HepG2 (cell line): Measurements from ENCODE around the gene YIF1A. TPM values are rescaled to one million over a fixed set of nuclear protein-coding genes. Genes with fewer than 3 reads are reported as not detected.

Experiments
- ATAC-seq: fragments of 200-7000 bp; cut with Tn5 transposase; 3 replicates; pipeline ENCODE4 v1.9.1; 2020; ENCODE audit warnings: mild to moderate bottlenecking, moderate library complexity
- BruUV-seq: library from RNA; stranded (reverse); fragments of 400-500 nt; replicated peaks from 2 replicates; lab custom pipeline; 2021; lab: Mats Ljungman, UMichigan
- CTCF ChIA-PET: fragments of 300-600 bp; formaldehyde crosslinking; extraction: SDS; loops from one replicate; lab custom pipeline; 2021; ENCODE audit warnings: low total read pairs, inconsistent platforms, low intra/inter-chr PET ratio; lab: Yijun Ruan, JAX
- POLR2A ChIA-PET: fragments of 350-600 bp; sonication (Branson Sonifier 250); formaldehyde crosslinking; loops from one replicate; lab custom pipeline; 2020; ENCODE audit warnings: antibody characterized with exemption, inconsistent platforms; lab: Yijun Ruan, JAX
- DNase-seq: peaks from one replicate; pipeline ENCODE4 v3.0.0-alpha.2; 2015; ENCODE audit warnings: low spot score
- FAIRE-seq: peaks from 3 replicates; lab custom pipeline; 2011; peaks lifted over from hg19 to GRCh38; lab: Jason Lieb, UNC
- H2AFZ ChIP-seq: one replicate; pipeline ENCODE4 v1.6.1; 2011; ENCODE audit warnings: low read length, inconsistent platforms
- H3K27ac ChIP-seq: fragments of 300-600 bp; 3 replicates; pipeline ENCODE4 v1.8.0; 2011; ENCODE audit warnings: mixed run types, mild to moderate bottlenecking, mixed read lengths, low read length, inconsistent platforms; ENCODE audit not compliant: insufficient read depth; ENCODE audit errors: extremely low read length
- H3K27me3 ChIP-seq, 2 experiments: fragments of 200-600 bp in 1 of 2; 2 replicates in 1 of 2; 3 replicates in 1 of 2; pipeline versions ENCODE4 v1.6.0 to v1.8.0; 2011; ENCODE audit warnings: low read length in 2 of 2, mild to moderate bottlenecking in 2 of 2, moderate library complexity in 2 of 2, inconsistent platforms in 1 of 2; ENCODE audit not compliant: insufficient read depth in 2 of 2, control insufficient read depth in 1 of 2
- H3K36me3 ChIP-seq, 2 experiments: fragments of 200-600 bp in 1 of 2; replicated peaks in 1 of 2; 2 replicates in 1 of 2; 3 replicates in 1 of 2; pipeline versions ENCODE4 v1.5.1 to v1.8.0; 2011; ENCODE audit warnings: low read length in 2 of 2, inconsistent platforms in 1 of 2; ENCODE audit not compliant: insufficient read depth in 2 of 2, control insufficient read depth in 1 of 2
- H3K4me1 ChIP-seq: 2 replicates; pipeline ENCODE4 v1.5.1; 2012; ENCODE audit warnings: low read length, inconsistent platforms; ENCODE audit not compliant: insufficient read depth
- H3K4me2 ChIP-seq: 2 replicates; pipeline ENCODE4 v1.6.0; 2011; ENCODE audit warnings: low read depth, low read length, inconsistent platforms
- H3K4me3 ChIP-seq, 3 experiments: fragments of 200-600 bp in 1 of 3; sonication (generic), shearing (Covaris generic) in 1 of 3; replicated peaks in 1 of 3; 2 replicates each; pipeline ENCODE4 v1.5.1; 2011 to 2016; ENCODE audit warnings: low read length in 3 of 3, inconsistent platforms in 2 of 3, low read depth in 2 of 3, mild to moderate bottlenecking in 2 of 3, control low read depth in 1 of 3, mixed read lengths in 1 of 3; ENCODE audit not compliant: insufficient read depth in 1 of 3
- H3K79me2 ChIP-seq: one replicate; pipeline ENCODE4 v1.6.1; 2011; ENCODE audit warnings: low read length, inconsistent platforms; ENCODE audit not compliant: insufficient read depth
- H3K9ac ChIP-seq: 2 replicates; pipeline ENCODE4 v1.6.0; 2011; ENCODE audit warnings: mild to moderate bottlenecking, low read depth, low read length, inconsistent platforms; ENCODE audit not compliant: insufficient read depth
- H3K9me3 ChIP-seq: 2 replicates; pipeline ENCODE4 v1.5.1; 2012; ENCODE audit warnings: mild to moderate bottlenecking, low read length
- H4K20me1 ChIP-seq: 2 replicates; pipeline ENCODE4 v1.6.0; 2011; ENCODE audit warnings: inconsistent platforms, mild to moderate bottlenecking, low read length, moderate library complexity; ENCODE audit not compliant: insufficient read depth
- ATF5 ChIP-seq: sonication (generic); formaldehyde crosslinking; IDR thresholded peaks from 2 replicates; pipeline ENCODE4 v1.4.0; 2020; ENCODE audit warnings: mild to moderate bottlenecking, low read depth, missing genetic modification reagents
- CREB1 ChIP-seq, 2 experiments: fragments of 450-650 bp in 1 of 2; IDR thresholded peaks; 2 replicates each; pipeline ENCODE4 v1.6.1; 2016 to 2017; ENCODE audit warnings: control low read depth in 1 of 2, mild to moderate bottlenecking in 1 of 2, missing compliant biosample characterization in 1 of 2, missing genetic modification characterization in 1 of 2
- GABPB1 ChIP-seq: IDR thresholded peaks from 2 replicates; pipeline ENCODE4 v1.6.1; 2016; ENCODE audit warnings: mild to moderate bottlenecking, missing genetic modification reagents, moderate library complexity, missing compliant biosample characterization
- KAT7 ChIP-seq: IDR thresholded peaks from 2 replicates; pipeline ENCODE4 v1.6.1; 2018; ENCODE audit warnings: borderline replicate concordance, missing compliant biosample characterization
- KLF12 ChIP-seq: sonication (generic); formaldehyde crosslinking; IDR thresholded peaks from 2 replicates; pipeline ENCODE4 v1.4.0; 2020; ENCODE audit warnings: missing genetic modification reagents, borderline replicate concordance
- MAFK ChIP-seq, 2 experiments: IDR thresholded peaks in 1 of 2; conservative IDR thresholded peaks in 1 of 2; 2 replicates each; pipeline ENCODE4 v1.6.1; 2011; ENCODE audit warnings: improper control_type of control experiment in 2 of 2, low read length in 2 of 2
- NFE2 ChIP-seq: sonication (generic); formaldehyde crosslinking; IDR thresholded peaks from 2 replicates; pipeline ENCODE4 v1.4.0; 2020; ENCODE audit warnings: missing genetic modification reagents
- PBX2 ChIP-seq: IDR thresholded peaks from 2 replicates; pipeline ENCODE4 v1.6.1; 2016; ENCODE audit warnings: control low read depth
- SAP130 ChIP-seq: IDR thresholded peaks from 2 replicates; pipeline ENCODE4 v1.6.1; 2016; ENCODE audit warnings: low read depth
- SIN3A ChIP-seq: IDR thresholded peaks from 2 replicates; pipeline ENCODE4 v1.6.1; 2011; ENCODE audit warnings: low read depth, mild to moderate bottlenecking, control low read depth, low read length, borderline replicate concordance
- SNAPC2 ChIP-seq: sonication (generic); formaldehyde crosslinking; IDR thresholded peaks from 2 replicates; pipeline ENCODE4 v1.8.1; 2022; ENCODE audit warnings: mild to moderate bottlenecking, missing genetic modification reagents
- SRSF9 ChIP-seq: fragments of 200-400 bp; formaldehyde crosslinking; IDR thresholded peaks from 2 replicates; pipeline ENCODE4 v1.6.1; 2018; ENCODE audit warnings: borderline replicate concordance, mild to moderate bottlenecking, low read depth, low read length; ENCODE audit not compliant: insufficient read depth, poor library complexity, severe bottlenecking
- TFAP4 ChIP-seq: sonication (generic); IDR thresholded peaks from 2 replicates; pipeline ENCODE4 v1.6.1; 2016; ENCODE audit warnings: low read depth, borderline replicate concordance
- THAP8 ChIP-seq: sonication (generic); formaldehyde crosslinking; IDR thresholded peaks from 2 replicates; pipeline ENCODE4 v1.5.1; 2020; ENCODE audit warnings: missing genetic modification reagents, mild to moderate bottlenecking, borderline replicate concordance
- TOPORS ChIP-seq: sonication (generic); formaldehyde crosslinking; IDR thresholded peaks from 2 replicates; pipeline ENCODE4 v1.8.0; 2023; ENCODE audit warnings: mild to moderate bottlenecking, missing genetic modification reagents
- ZBTB37 ChIP-seq: sonication (generic); formaldehyde crosslinking; IDR thresholded peaks from 2 replicates; pipeline ENCODE4 v1.4.0; 2020; ENCODE audit warnings: mild to moderate bottlenecking, missing genetic modification reagents
- ZNF614 ChIP-seq: IDR thresholded peaks from 2 replicates; pipeline ENCODE4 v1.6.1; 2018; ENCODE audit warnings: missing biosample characterization, missing genetic modification reagents, inconsistent platforms, borderline replicate concordance
- ZNF773 ChIP-seq: sonication (generic); formaldehyde crosslinking; IDR thresholded peaks from 2 replicates; pipeline ENCODE4 v1.4.0; 2020; ENCODE audit warnings: missing genetic modification reagents, borderline replicate concordance
- ZNF816 ChIP-seq: sonication (generic); formaldehyde crosslinking; IDR thresholded peaks from 2 replicates; pipeline ENCODE4 v1.8.0; 2022; ENCODE audit warnings: missing genetic modification reagents, mild to moderate bottlenecking, borderline replicate concordance
- WGBS: methylation state at CpG from one replicate; pipeline ENCODE4 v1.1.6; 2017; ENCODE audit warnings: low lambda C conversion rate; 5-methylcytosine and 5-hydroxymethylcytosine counted together
- in situ Hi-C: cut with HindIII; loops from 2 replicates; pipeline ENCODE4 v1.10.0; 2017; ENCODE audit warnings: low pct_unique_long_range_greater_than_20kb; ENCODE audit not compliant: extremely low pct_ligation_motif_present
- intact Hi-C: fragments of 100-400 bp; cut with micrococcal nuclease; formaldehyde crosslinking; loops from one replicate; pipeline ENCODE4 v1.10.0; 2022; ENCODE audit not compliant: unreplicated experiment
- polyA plus RNA-seq, 8 experiments: library from polyadenylated mRNA; depleted of rRNA in 3 of 8; stranded (reverse) in 7 of 8; unstranded in 1 of 8; fragments of >200 nt; fragmentation: Illumina TruSeq in 4 of 8; extraction: Trizol in 4 of 8; gene quantifications; 2 replicates each; pipeline versions ENCODE4 v1.2.1 to v1.2.3, GENCODE V29; 2011 to 2016; ENCODE audit warnings: low read depth in 4 of 8, missing spikeins in 1 of 8, mixed read lengths in 1 of 8; ENCODE audit not compliant: insufficient read depth in 1 of 8
- total RNA-seq, 5 experiments: library from RNA; depleted of rRNA; stranded (reverse); fragments of >200 nt; fragmentation: Illumina TruSeq; extraction: Trizol; gene quantifications; 2 replicates each; pipeline ENCODE4 v1.2.3, GENCODE V29; 2016; ENCODE audit warnings: low read depth in 1 of 5

YIF1A gene
- total and polyA plus RNA-seq, 2 of the 13 experiments (the other 11 are each of a cell fraction or from before 2014, with no cell fraction given) = 133 to 145 TPM

GRCh38 chr11:66281001-66281400 lies 7.9 kb downstream of the YIF1A start (continued):
- TF ChIP-seq THAP8 (no peak), SIN3A (no peak), NFE2 (CRISPR knock-in tag) (no peak), SRSF9 (no peak), ZNF816 (no peak), ATF5 (no peak), TOPORS (CRISPR knock-in tag) (no peak)

- BruUV-seq = no TSS peak
- H3K27ac ChIP-seq = no peak overlapping the region
- WGBS = 60% methylated on average over 1 of the region's 14 CpGs
- peaks cover 6% of the 10 kb centered on the region for H4K20me1 ChIP-seq
- no peak overlapping the region for H3K9ac ChIP-seq
- H3K27me3 ChIP-seq = peaks cover 3 to 9% of the 10 kb centered on the region in 2 experiments; a peak in 3 of 5 replicates
- H2AFZ ChIP-seq = no peak overlapping the region
- intact Hi-C loops = no loop called here
- no peak for FAIRE-seq
- in situ Hi-C loops = no loop called here
- DNase-seq = no peak
- ChIA-PET POLR2A (interaction anchor here (1.1 to 2.4 kb wide), 3 partner anchors 8 to 33 kb away, joined by 3 to 15 read pairs (median 5); partner anchors contain the start of gene YIF1A), CTCF (no interaction called here)
- H3K4me3 ChIP-seq = peak overlapping the region in 1 of 3 experiments; percentile 15; a peak in 1 of 6 replicates
- H3K4me2 ChIP-seq = 0 out of 2 replicates have a peak overlapping the region, but pooled peaks have one; percentile 19
- H3K4me1 ChIP-seq = peaks cover 44% of the 10 kb centered on the region
- peaks cover 2 to 12% of the 10 kb centered on the region in 2 experiments; a peak in 2 of 5 replicates for H3K36me3 ChIP-seq
- ATAC-seq = peak; percentile 18
- peaks cover 1% of the 10 kb centered on the region for H3K79me2 ChIP-seq
- no peaks in the 10 kb centered on the region for H3K9me3 ChIP-seq
- TF ChIP-seq ZNF773 = no peak
- no peak for TF ChIP-seq SNAPC2 (CRISPR knock-in tag)
- TF ChIP-seq ZNF614 (CRISPR knock-in tag) = no peak
- TF ChIP-seq SAP130 (CRISPR knock-in tag) = peak; percentile 37; the same call in 1 of the 2 replicates
- peak; percentile 39; the same call in 1 of the 2 replicates for TF ChIP-seq CREB1 (IDR thresholded peaks at IDR 0.05)
- no peak for TF ChIP-seq CREB1 (CRISPR knock-in tag; IDR thresholded peaks at IDR 0.05)
- TF ChIP-seq PBX2 = peak; percentile 63
- 0 out of 4 replicates have a peak, but pooled peaks of 1 of the 2 experiments have one; percentile 6 for TF ChIP-seq MAFK (conservative IDR thresholded peaks at IDR 0.05 in 1 of 2, IDR thresholded peaks at IDR 0.05 in 1 of 2; ENCODE audit: low read length in 2 of 2)
- no peak for TF ChIP-seq ZBTB37
- peak; percentile 47; the same call in 1 of the 2 replicates for TF ChIP-seq TFAP4
- TF ChIP-seq KAT7 (CRISPR knock-in tag) = no peak
- peak; percentile 63 for TF ChIP-seq GABPB1 (CRISPR knock-in tag)
- no peak for TF ChIP-seq KLF12
Measured at GRCh38 chr11:66280428-66280827, 8.5 kb downstream of the YIF1A start.
